HFFc6 (cell line): ENCODE data around the gene CDK14. TPM values are rescaled to one million over a fixed set of nuclear protein-coding genes. Genes with fewer than 3 reads are reported as not detected.

Experiments
- DNase-seq: peaks from one replicate; pipeline ENCODE4 v3.0.0-alpha.2; 2018
- H3K27ac Mint-ChIP-seq: 2 replicates; pipeline ENCODE4 v1.8.0; 2020; ENCODE audit warnings: mild to moderate bottlenecking, mixed read lengths
- H3K27me3 Mint-ChIP-seq: 2 replicates; pipeline ENCODE4 v1.8.0; 2021; ENCODE audit warnings: mild to moderate bottlenecking, moderate library complexity, mixed read lengths; ENCODE audit not compliant: insufficient read depth
- H3K36me3 Mint-ChIP-seq: 2 replicates; pipeline ENCODE4 v1.8.0; 2021; ENCODE audit warnings: low read depth, mixed read lengths
- H3K4me1 Mint-ChIP-seq: 2 replicates; pipeline ENCODE4 v1.8.0; 2020; ENCODE audit warnings: low read depth, mixed read lengths
- H3K4me3 Mint-ChIP-seq: 2 replicates; pipeline ENCODE4 v1.8.0; 2020; ENCODE audit warnings: mild to moderate bottlenecking, moderate library complexity, mixed read lengths
- H3K9me3 Mint-ChIP-seq: 2 replicates; pipeline ENCODE4 v1.8.0; 2020; ENCODE audit warnings: mild to moderate bottlenecking, mixed read lengths
- CTCF ChIP-seq: fragments of 200-600 bp; sonication (generic); IDR thresholded peaks from 2 replicates; pipeline ENCODE4 v1.5.0; 2021; ENCODE audit warnings: antibody characterized with exemption, mild to moderate bottlenecking
- total RNA-seq, 6 experiments: library from RNA; stranded (reverse); fragmentation: NEBNext Ultra II Directional; extraction: Animal tissue kit (Norgen Biotek cat#: 25700); gene quantifications; 2 replicates in 1 of 6; 3 replicates in 5 of 6; pipeline ENCODE4 v1.2.3, GENCODE V29; 2021

The CDK14 gene
- total RNA-seq, 6 experiments from 2014 or later: 18.4 to 28.6 (median 27.2) TPM

GRCh38 chr7:90587766-90588165, 8.4 kb upstream of the CDK14 start:
- no peaks in the 10 kb centered on the region for H3K36me3 Mint-ChIP-seq
- peaks cover 19% of the 10 kb centered on the region for H3K4me1 Mint-ChIP-seq
- no peaks in the 10 kb centered on the region; the same call in 1 of the 2 replicates for H3K27me3 Mint-ChIP-seq
- no peak for DNase-seq
- no peak for TF ChIP-seq CTCF
- H3K4me3 Mint-ChIP-seq: no peak overlapping the region
- no peaks in the 10 kb centered on the region for H3K9me3 Mint-ChIP-seq
- no peak overlapping the region for H3K27ac Mint-ChIP-seq

- no peak overlapping the region for H3K27ac Mint-ChIP-seq
- no peak for DNase-seq
- no peaks in the 10 kb centered on the region for H3K36me3 Mint-ChIP-seq
- H3K4me3 Mint-ChIP-seq: no peak overlapping the region
- H3K4me1 Mint-ChIP-seq: peaks cover 44% of the 10 kb centered on the region
- H3K27me3 Mint-ChIP-seq: peaks cover 1% of the 10 kb centered on the region; the same call in 1 of the 2 replicates
- no peak for TF ChIP-seq CTCF
- no peaks in the 10 kb centered on the region for H3K9me3 Mint-ChIP-seq
Observed at GRCh38 chr7:90592033-90592432, 4.1 kb upstream of the CDK14 start.

GRCh38 chr7:90593205-90593604, 2.9 kb upstream of the CDK14 start:
- H3K27me3 Mint-ChIP-seq: peaks cover 1% of the 10 kb centered on the region; the same call in 1 of the 2 replicates
- no peaks in the 10 kb centered on the region for H3K36me3 Mint-ChIP-seq
- DNase-seq: no peak
- peaks cover 44% of the 10 kb centered on the region for H3K4me1 Mint-ChIP-seq
- no peak overlapping the region for H3K4me3 Mint-ChIP-seq
- no peak overlapping the region for H3K27ac Mint-ChIP-seq
- no peaks in the 10 kb centered on the region for H3K9me3 Mint-ChIP-seq
- TF ChIP-seq CTCF: no peak

GRCh38 chr7:90594751-90595317, 1.3 kb upstream of the CDK14 start:
- DNase-seq: peak; percentile 84
- H3K4me1 Mint-ChIP-seq: peaks cover 59% of the 10 kb centered on the region
- peaks cover 1% of the 10 kb centered on the region; the same call in 1 of the 2 replicates for H3K27me3 Mint-ChIP-seq
- H3K27ac Mint-ChIP-seq: peak overlapping the region; percentile 88
- peak overlapping the region; percentile 93 for H3K4me3 Mint-ChIP-seq
- no peaks in the 10 kb centered on the region for H3K9me3 Mint-ChIP-seq
- H3K36me3 Mint-ChIP-seq: 0 out of 2 replicates have a peak, but pooled peaks cover 3% of the 10 kb centered on the region
- TF ChIP-seq CTCF: no peak

GRCh38 chr7:90595342-90595800, 750 bp upstream of the CDK14 start:
- TF ChIP-seq CTCF: no peak
- DNase-seq: no peak
- Mint-ChIP-seq H3K27ac (peak overlapping the region; percentile 88), H3K36me3 (0 out of 2 replicates have a peak, but pooled peaks cover 3% of the 10 kb centered on the region), H3K9me3 (no peaks in the 10 kb centered on the region), H3K27me3 (peaks cover 1% of the 10 kb centered on the region; the same call in 1 of the 2 replicates), H3K4me1 (peaks cover 64% of the 10 kb centered on the region), H3K4me3 (peak overlapping the region; percentile 93)
